Measurements from ENCODE around the gene PLAGL2. TPM values are rescaled to one million over a fixed set of nuclear protein-coding genes. Genes with fewer than 3 reads are reported as not detected.

PLAGL2 gene
- total RNA-seq, 1 donor from 2014 or later = 70.4 TPM

DNA sequence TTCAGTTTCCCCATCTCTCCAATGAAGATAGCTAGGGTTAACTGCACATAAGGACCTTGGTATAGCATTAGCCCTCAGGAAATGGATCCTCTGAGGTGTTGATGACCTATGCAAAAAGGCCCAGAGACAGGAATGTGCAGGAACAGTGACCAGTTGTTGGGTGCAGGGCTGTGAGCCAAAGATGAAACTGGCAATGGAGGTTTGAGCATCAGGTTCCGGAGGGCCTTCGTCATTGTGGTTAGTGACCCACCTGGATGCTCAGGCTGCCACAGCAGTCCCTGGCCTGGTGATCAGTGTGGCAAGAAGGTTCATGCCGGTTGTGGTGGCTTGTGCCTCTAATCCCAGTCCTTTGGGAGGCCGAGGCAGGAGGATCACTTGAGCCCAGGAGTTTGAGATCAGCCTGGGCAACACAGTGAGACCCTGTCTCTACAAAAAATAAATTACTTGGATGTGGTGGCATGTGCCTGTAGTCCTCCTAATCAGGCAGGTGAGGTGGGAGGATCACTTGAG is 54.3 kb downstream of the PLAGL2 start:
- no peak for DNase-seq (ENCODE audit: low read depth, low spot score)
- Mint-ChIP-seq H3K27me3 (ENCODE audit: low read depth) (no peaks in the 10 kb centered on the region), H3K4me1 (no peaks in the 10 kb centered on the region), H3K9me3 (no peaks in the 10 kb centered on the region), H3K36me3 (ENCODE audit: low read depth) (peaks cover 15% of the 10 kb centered on the region), H3K4me3 (no peak overlapping the region), H3K27ac (ENCODE audit: unreplicated experiment) (no peak overlapping the region)
- TF ChIP-seq, protein P1, sequence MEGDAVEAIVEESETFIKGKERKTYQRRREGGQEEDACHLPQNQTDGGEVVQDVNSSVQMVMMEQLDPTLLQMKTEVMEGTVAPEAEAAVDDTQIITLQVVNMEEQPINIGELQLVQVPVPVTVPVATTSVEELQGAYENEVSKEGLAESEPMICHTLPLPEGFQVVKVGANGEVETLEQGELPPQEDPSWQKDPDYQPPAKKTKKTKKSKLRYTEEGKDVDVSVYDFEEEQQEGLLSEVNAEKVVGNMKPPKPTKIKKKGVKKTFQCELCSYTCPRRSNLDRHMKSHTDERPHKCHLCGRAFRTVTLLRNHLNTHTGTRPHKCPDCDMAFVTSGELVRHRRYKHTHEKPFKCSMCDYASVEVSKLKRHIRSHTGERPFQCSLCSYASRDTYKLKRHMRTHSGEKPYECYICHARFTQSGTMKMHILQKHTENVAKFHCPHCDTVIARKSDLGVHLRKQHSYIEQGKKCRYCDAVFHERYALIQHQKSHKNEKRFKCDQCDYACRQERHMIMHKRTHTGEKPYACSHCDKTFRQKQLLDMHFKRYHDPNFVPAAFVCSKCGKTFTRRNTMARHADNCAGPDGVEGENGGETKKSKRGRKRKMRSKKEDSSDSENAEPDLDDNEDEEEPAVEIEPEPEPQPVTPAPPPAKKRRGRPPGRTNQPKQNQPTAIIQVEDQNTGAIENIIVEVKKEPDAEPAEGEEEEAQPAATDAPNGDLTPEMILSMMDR (conservative IDR thresholded peaks at IDR 0.05) = no peak

DNA sequence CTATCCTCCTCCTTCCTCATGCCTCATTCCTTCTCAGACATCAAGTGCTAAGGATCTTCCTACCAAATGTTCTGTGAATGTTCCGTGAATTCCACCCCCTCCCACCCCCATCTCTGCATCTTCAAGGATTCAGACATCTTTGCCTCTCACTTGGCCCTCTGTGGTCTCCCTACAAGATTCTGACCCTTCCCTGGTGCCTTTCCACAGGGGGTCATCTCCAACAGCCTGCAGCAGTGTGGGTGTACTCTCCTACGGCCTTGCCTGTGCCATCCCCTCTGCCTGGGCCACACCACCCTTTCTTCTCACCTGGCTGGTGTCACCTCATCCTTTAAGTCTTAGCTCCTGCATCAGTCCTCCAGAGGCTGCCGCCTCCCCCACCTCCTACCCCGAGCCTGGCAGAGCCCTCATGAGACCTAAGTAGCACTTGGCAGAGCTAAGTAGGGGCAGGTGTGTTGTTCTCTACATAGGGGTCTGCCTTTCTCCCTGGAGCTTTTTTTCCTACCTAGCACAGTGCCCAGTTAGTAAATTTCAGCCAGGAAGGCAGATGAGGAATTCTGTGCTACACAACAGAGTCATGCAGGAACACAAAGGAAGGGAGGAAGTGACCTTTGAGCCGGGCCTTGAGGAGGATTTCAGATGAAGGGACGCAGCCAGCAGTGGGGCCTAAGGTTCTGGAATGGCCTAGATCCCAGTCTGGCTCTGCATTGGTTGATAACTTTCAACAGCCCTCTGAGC is 55.0 kb downstream of the PLAGL2 start:
- Mint-ChIP-seq H3K27ac (ENCODE audit: unreplicated experiment) (peak overlapping the region; percentile 32), H3K27me3 (ENCODE audit: low read depth) (no peaks in the 10 kb centered on the region), H3K36me3 (ENCODE audit: low read depth) (peaks cover 10% of the 10 kb centered on the region), H3K4me3 (no peak overlapping the region), H3K4me1 (no peaks in the 10 kb centered on the region), H3K9me3 (no peaks in the 10 kb centered on the region)
- TF ChIP-seq, protein P1 (conservative IDR thresholded peaks at IDR 0.05) = no peak
- DNase-seq (ENCODE audit: low read depth, low spot score) = no peak

DNA sequence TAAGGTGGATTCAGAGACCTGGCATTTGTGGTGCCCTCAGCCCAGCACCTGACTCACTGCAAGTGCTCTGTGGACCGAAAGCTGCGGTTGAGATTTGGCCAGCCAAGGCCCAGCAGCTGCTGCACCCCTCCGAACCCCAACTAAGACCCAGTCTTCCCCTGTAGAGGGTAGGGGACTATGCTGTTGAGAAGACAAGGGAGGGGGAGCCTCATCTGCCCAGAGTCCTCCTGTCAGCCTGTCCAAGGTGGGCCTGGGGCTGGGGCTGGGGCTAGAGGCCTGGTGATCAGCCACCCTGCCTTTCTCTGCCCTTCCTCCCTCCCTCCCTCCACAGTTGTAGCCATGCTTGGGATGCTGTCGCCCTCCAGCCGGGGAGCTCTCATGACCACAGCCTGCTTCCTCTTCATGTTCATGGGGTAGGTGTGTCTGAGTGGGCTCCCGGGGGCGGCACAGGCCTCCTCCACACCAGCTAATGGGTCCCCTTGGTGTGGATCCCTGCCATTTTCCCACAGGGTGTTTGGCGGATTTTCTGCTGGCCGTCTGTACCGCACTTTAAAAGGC is 57.2 kb downstream of the PLAGL2 start:
- Mint-ChIP-seq H3K27ac (ENCODE audit: unreplicated experiment) (peak overlapping the region; percentile 88), H3K27me3 (ENCODE audit: low read depth) (no peaks in the 10 kb centered on the region), H3K4me1 (no peaks in the 10 kb centered on the region)

DNA sequence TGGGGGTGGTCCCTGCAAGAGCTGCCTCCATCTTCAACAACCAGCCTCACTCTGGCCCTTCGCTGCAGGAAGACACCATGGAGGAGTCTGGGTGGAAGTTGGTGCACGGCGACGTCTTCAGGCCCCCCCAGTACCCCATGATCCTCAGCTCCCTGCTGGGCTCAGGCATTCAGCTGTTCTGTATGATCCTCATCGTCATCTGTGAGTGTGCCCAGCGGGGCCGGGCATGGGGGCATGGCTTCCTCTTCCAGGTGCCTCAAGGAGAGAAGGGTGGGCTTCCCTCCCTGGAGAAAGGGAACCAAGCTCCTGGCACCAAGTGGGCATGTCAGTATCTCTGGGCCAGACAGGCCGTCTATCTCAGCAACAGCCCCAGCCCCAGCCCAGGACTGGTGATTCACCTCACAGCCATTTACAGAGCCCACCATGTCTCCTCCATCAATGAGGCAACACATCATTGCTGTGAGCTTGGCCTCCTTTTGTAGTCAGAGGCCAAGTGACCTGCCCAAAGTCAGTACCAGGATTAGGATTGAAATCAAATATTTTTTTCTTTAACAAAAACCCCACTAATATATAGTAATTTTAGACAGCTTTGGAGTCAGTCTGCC is 57.9 kb downstream of the PLAGL2 start:
- Mint-ChIP-seq H3K4me3 (no peak overlapping the region), H3K36me3 (ENCODE audit: low read depth) (peaks cover 31% of the 10 kb centered on the region)
- TF ChIP-seq, protein P1 (conservative IDR thresholded peaks at IDR 0.05) = no peak

More for the DNA sequence above, 57.2 kb downstream of the PLAGL2 start:
- DNase-seq (ENCODE audit: low read depth, low spot score) = no peak
- Mint-ChIP-seq H3K4me3 (no peak overlapping the region), H3K9me3 (no peaks in the 10 kb centered on the region), H3K36me3 (ENCODE audit: low read depth) (peaks cover 25% of the 10 kb centered on the region)
- TF ChIP-seq, protein P1 (conservative IDR thresholded peaks at IDR 0.05) = no peak

DNA sequence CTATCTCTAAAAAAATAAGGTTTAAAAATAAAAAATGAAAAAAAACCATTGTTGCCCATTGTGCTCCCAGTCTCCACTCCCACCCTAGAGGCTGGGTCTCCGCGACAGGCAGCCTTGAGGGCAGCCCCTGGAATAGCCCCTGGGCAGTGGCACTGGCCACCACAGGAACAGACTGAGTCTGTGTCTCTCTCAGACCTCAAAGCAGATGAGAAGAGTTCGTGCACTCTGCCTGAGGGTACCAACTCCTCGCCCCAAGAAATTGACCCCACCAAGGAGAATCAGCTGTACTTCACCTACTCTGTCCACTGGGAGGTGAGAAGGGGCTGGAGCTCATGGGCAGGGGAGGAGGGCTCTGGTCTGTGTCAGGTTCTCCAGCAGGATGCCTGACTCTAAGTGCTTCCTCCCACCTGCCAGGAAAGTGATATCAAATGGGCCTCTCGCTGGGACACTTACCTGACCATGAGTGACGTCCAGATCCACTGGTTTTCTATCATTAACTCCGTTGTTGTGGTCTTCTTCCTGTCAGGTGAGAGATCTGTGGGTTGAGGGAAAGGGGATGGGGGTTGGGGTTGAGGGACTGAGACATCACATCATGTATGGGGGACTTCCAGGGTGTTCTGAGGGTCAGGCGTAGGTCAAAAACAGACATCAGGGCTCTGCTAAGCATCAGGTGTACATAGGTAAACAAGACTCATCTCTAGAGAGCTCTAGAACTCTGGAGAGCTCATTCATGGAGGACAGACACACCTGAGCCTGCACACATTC is 62.5 kb downstream of the PLAGL2 start:
- Mint-ChIP-seq H3K4me1 (no peaks in the 10 kb centered on the region), H3K36me3 (ENCODE audit: low read depth) (peaks cover 33% of the 10 kb centered on the region), H3K9me3 (no peaks in the 10 kb centered on the region), H3K4me3 (no peak overlapping the region), H3K27me3 (ENCODE audit: low read depth) (no peaks in the 10 kb centered on the region), H3K27ac (ENCODE audit: unreplicated experiment) (no peak overlapping the region)
- TF ChIP-seq, protein P1 (conservative IDR thresholded peaks at IDR 0.05) = no peak
- no peak for DNase-seq (ENCODE audit: low read depth, low spot score)

More for the DNA sequence above, 57.9 kb downstream of the PLAGL2 start:
- DNase-seq (ENCODE audit: low read depth, low spot score) = no peak
- Mint-ChIP-seq H3K27ac (ENCODE audit: unreplicated experiment) (no peak overlapping the region), H3K9me3 (no peaks in the 10 kb centered on the region), H3K4me1 (no peaks in the 10 kb centered on the region), H3K27me3 (ENCODE audit: low read depth) (no peaks in the 10 kb centered on the region)
